Aorta (tissue), 5 donors: ENCODE results near the gene HNF1B. TPM values are rescaled to one million over a fixed set of nuclear protein-coding genes. Genes with fewer than 3 reads are reported as not detected.

Experiments
- ATAC-seq: fragments of 200-7000 bp; cut with Tn5 transposase; one replicate; pipeline ENCODE4 v1.9.1; 2022; ENCODE audit warnings: moderate library complexity; ENCODE audit not compliant: low FRiP score
- DNase-seq, 2 donors: peaks; one replicate each; pipeline ENCODE4 v3.0.0-alpha.2; 2020
- H3K27ac ChIP-seq, 2 donors: one replicate each; pipeline ENCODE4 v1.5.1; 2013; ENCODE audit warnings: low read length in 2 of 2, mild to moderate bottlenecking in 2 of 2, moderate library complexity in 2 of 2, control low read depth in 1 of 2, inconsistent platforms in 1 of 2, low read depth in 1 of 2
- H3K27me3 ChIP-seq, 2 donors: one replicate each; pipeline ENCODE4 v1.6.1; 2013; ENCODE audit warnings: control low read depth in 1 of 2, low read length in 1 of 2, mild to moderate bottlenecking in 1 of 2, moderate library complexity in 1 of 2; ENCODE audit not compliant: insufficient read depth in 2 of 2, control insufficient read depth in 1 of 2
- H3K36me3 ChIP-seq, 2 donors: one replicate each; pipeline ENCODE4 v1.6.1; 2013; ENCODE audit warnings: control low read depth in 1 of 2, low read length in 1 of 2, mild to moderate bottlenecking in 1 of 2; ENCODE audit not compliant: insufficient read depth in 2 of 2, control insufficient read depth in 1 of 2
- H3K4me1 ChIP-seq, 2 donors: one replicate each; pipeline ENCODE4 v1.6.1; 2013; ENCODE audit warnings: low read length in 2 of 2, control low read depth in 1 of 2, mild to moderate bottlenecking in 1 of 2, moderate library complexity in 1 of 2; ENCODE audit not compliant: insufficient read depth in 2 of 2, control insufficient read depth in 1 of 2
- H3K4me3 ChIP-seq, 2 donors: one replicate each; pipeline ENCODE4 v1.5.1; 2013; ENCODE audit warnings: low read length in 2 of 2, control low read depth in 1 of 2, mild to moderate bottlenecking in 1 of 2
- H3K9me3 ChIP-seq: one replicate; pipeline ENCODE4 v1.6.1; 2013; ENCODE audit warnings: mild to moderate bottlenecking, low read length; ENCODE audit not compliant: control insufficient read depth
- whole genome bisulfite sequencing, 2 donors: extraction: QIAGEN DNeasy Blood & Tissue Kit; methylation state at CpG; one replicate each; pipeline ENCODE4 v1.1.7; 2013; 5-methylcytosine and 5-hydroxymethylcytosine counted together
- intact Hi-C, 2 donors: fragments of 100-400 bp; cut with DNase I; formaldehyde crosslinking; loops; one replicate each; pipeline versions ENCODE4 v1.14.2 to v1.15.0; 2022
- polyA plus RNA-seq, 2 donors: library from polyadenylated mRNA; stranded (reverse); fragments of 200-250 nt; gene quantifications; one replicate each; pipeline ENCODE4 v1.2.3, GENCODE V29; 2013
- total RNA-seq, 2 donors: library from RNA; stranded (reverse); fragmentation: NEBNext Ultra II Directional; extraction: Animal tissue kit (Norgen Biotek cat#: 25700); gene quantifications; one replicate each; pipeline ENCODE4 v1.2.1, GENCODE V29; 2021
- donor health status: healthy with polysubstance abuse.
- donor health status: Bipolar disorder and iron deficiency.
- donor health status: DM: no; HTN: no; CAD: no.
- donor health status: DM: no; HTN: no; CAD: no.
- donor health status: DM: yes; HTN: yes; CAD: no.

HNF1B gene
- total and polyA plus RNA-seq, 4 donors = 0.88 TPM; not detected in 3

DNA sequence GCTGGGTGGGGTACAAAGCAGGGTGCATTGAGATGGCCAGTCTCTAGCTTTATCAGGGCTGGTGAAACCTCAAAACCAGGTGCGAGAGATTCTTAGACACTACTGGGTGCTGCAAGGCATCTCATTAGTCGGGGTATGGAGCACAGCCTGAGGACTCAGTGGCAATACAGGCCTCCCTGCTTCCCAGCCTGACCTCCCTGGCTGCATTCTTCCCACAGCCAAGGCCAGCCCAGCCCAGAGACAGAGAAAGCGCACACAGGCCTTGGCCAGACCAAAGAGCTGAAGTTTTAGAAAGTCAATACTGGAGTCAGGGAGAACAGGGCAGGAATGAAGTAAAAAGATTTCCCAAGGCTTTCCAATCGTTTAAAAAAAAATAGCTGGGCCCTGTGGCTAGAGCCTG lies 12.5 kb downstream of the HNF1B start:
- Histone ChIP-seq H3K27ac (no peak overlapping the region), H3K9me3 (no peaks in the 10 kb centered on the region), H3K27me3 (no peaks in the 10 kb centered on the region), H3K4me1 (no peaks in the 10 kb centered on the region), H3K36me3 (no peaks in the 10 kb centered on the region), H3K4me3 (no peak overlapping the region)
- ATAC-seq = no peak
- 84 to 88% methylated on average over 4 of the region's 4 CpGs for WGBS, 2 donors
- DNase-seq = no peak
- intact Hi-C loops = no loop called here

DNA sequence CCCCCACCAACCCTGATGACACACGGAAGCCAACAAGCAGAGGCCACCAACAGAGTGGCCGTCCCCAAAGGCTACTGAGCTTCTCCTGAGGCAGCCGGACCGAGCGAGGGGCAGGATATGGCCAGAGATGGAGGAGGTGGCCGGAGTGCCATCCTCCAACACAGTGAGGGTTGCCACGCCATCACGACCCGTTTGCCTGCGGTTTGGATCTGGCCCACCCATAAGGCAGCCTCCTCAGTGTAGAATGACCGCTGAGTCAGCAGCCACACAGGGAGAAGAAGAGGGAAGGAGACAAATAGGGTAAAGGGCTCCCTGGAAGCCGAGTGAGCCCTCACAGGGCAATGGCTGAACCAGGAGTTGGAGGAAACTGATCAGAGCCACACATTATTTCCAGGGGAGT lies 13.8 kb downstream of the HNF1B start:
- intact Hi-C loops = no loop called here
- 87 to 92% methylated on average over 12 of the region's 12 CpGs for WGBS, 2 donors
- no peaks in the 10 kb centered on the region for H3K27me3 ChIP-seq
- no peak for DNase-seq
- no peak overlapping the region for H3K27ac ChIP-seq
- H3K4me3 ChIP-seq = no peak overlapping the region
- no peak for ATAC-seq
- no peaks in the 10 kb centered on the region for H3K4me1 ChIP-seq
- no peaks in the 10 kb centered on the region for H3K36me3 ChIP-seq
- H3K9me3 ChIP-seq = no peaks in the 10 kb centered on the region

DNA sequence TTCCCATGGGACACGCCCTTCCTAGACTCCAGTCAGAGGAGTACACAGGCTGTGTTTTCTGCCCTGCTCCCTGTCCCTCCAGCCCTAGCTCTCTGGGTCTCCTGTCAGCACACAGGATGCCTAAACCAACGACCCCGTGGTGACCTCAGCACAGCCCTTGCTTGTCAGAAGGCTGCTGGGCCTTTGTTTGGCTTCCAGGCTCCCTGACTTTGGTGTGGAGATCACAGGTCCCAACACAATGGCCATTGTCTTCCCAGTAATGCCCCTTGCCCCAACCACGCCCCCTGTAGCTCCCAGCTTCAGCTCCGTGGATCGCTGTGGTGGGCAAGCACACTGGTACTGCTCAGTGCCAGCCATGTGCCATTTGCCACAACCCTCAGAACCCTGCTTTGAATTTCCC lies 15.0 kb downstream of the HNF1B start:
- Histone ChIP-seq H3K9me3 (no peaks in the 10 kb centered on the region), H3K4me1 (no peaks in the 10 kb centered on the region), H3K27me3 (no peaks in the 10 kb centered on the region), H3K4me3 (no peak overlapping the region), H3K36me3 (no peaks in the 10 kb centered on the region), H3K27ac (no peak overlapping the region)
- ATAC-seq (no peak), DNase-seq (no peak)
- WGBS, 2 donors = 60% methylated on average over 6 of the region's 6 CpGs
- intact Hi-C loops = no loop called here

DNA sequence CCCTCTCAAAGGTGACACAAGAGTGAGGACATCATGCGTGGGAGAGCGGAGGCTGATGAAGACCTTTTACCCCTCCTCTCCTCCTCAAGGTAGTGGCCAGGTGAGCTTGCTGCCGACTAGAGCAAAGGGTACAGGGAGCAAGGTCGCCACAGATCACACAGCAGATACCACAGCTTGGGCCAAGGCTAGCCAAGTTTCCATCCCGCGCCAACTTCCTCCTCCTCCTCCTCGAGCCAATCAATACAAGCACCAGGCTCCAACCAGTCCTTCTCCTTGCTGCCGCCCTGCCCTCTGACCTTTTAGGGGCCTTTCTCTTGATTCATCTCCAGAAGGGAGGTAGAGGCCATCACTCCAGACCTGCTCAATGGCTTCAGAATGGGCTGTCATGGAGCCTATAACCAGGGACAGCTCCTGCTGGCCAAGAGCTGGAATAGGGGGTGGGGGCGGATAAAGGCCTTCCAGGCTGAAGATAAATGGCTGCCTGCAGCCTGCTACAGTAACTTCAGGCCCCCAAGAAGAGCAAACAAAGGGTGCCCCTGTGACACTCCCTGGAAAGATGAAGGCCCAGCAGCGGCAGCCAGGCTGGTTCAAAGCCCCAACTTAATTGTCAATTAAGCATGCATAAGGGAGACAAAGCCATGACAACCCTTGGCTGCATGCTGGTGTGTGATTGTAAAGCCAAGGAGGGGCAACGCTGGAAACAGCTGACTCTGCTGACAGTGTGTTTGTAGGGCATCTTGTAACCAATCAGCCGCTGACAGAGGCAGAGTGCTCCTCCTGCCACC lies 17.8 kb downstream of the HNF1B start:
- intact Hi-C loops = no loop called here
- WGBS, 2 donors = 74 to 80% methylated on average over 12 of the region's 12 CpGs
- DNase-seq = no peak
- ATAC-seq = no peak
- H3K36me3 ChIP-seq = no peaks in the 10 kb centered on the region
- H3K27ac ChIP-seq = no peak overlapping the region
- peaks cover 1% of the 10 kb centered on the region for H3K9me3 ChIP-seq
- H3K4me1 ChIP-seq = no peaks in the 10 kb centered on the region
- H3K27me3 ChIP-seq = no peaks in the 10 kb centered on the region
- no peak overlapping the region for H3K4me3 ChIP-seq

DNA sequence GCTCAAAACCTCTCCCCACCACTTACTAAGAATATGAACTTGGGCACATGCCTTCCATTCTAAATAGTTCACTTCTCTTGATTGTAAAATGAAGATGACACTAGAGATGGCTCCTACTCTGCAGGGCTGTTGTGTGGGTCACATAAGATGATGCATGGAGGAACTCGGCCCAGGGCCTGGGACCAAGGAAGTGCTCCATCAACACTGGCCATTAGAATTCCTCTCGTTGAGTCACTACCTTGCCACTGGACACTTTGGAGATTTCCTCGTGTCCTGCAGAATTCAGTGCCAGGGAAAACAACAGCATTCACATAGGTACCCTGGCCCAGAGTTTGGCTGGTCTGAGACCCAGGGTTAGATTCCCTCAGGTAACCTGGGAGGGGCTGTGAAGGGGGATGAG lies 18.6 kb downstream of the HNF1B start:
- intact Hi-C loops = no loop called here
- 66 to 69% methylated on average over 3 of the region's 3 CpGs for WGBS, 2 donors

DNA sequence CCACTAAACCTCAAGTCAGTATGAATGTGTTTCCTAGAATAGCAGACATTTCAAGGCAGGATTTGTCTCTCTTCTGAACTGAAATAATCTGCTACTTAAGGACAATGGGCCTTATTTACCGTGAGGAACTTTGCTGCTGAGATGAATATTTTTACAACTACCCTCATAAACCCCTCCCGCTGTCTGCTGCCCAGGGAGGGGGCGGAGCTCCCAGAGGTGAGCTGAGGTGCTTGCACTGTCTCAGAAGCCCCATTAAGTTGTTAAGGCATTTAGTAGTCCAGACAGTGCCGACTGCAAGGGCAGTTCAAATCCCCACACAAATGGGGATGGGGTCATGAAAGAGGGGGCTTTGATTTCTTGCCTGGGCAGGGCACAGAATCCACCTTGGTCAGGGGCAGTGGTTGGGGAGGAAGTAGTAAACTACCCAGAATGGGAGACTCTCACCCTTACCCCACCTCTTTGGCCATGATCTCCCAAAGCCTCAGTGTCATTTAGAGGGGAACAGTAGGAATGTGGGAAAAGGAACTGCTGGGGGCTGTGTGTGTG lies 19.2 kb downstream of the HNF1B start:
- intact Hi-C loops = no loop called here
- H3K27ac ChIP-seq = no peak overlapping the region
- no peak for ATAC-seq

More for the DNA sequence above, 18.6 kb downstream of the HNF1B start:
- no peaks in the 10 kb centered on the region for H3K36me3 ChIP-seq
- no peak overlapping the region for H3K27ac ChIP-seq
- no peaks in the 10 kb centered on the region for H3K27me3 ChIP-seq
- no peak for ATAC-seq
- no peak overlapping the region for H3K4me3 ChIP-seq
- no peak for DNase-seq
- peaks cover 1% of the 10 kb centered on the region for H3K9me3 ChIP-seq
- no peaks in the 10 kb centered on the region for H3K4me1 ChIP-seq

DNA sequence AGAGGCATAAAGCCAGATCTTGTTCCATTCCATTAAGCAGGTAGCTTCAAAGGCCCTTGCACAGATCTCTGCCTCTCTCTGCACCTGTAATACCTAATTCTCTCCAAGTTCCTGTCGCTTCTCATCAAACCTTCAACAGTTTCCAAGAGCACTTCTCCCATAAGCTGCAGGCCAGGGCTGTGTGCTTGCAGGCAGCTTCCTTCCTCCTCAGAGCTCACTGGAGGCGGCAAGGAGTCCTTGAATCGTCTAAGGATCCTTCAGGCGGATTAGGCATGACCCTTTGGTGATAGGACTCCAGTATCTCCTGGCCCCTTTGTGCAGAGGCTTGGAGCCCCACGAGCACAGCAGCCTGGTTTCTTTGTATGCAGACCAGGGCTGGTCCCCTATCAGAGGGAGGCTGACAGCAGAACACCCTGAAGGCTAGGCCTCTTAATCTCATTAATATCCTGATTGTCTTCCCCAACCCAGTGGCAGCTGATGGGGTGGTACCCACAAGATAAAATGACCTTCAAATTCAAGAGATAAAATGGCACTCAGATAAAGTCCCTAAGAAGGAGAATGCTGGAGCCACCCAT lies 19.8 kb downstream of the HNF1B start:
- Histone ChIP-seq H3K27ac (no peak overlapping the region), H3K4me1 (no peaks in the 10 kb centered on the region), H3K9me3 (peaks cover 1% of the 10 kb centered on the region), H3K4me3 (no peak overlapping the region), H3K27me3 (no peaks in the 10 kb centered on the region), H3K36me3 (no peaks in the 10 kb centered on the region)
- 85% methylated on average over 5 of the region's 5 CpGs for WGBS, 2 donors
- no peak for ATAC-seq
- intact Hi-C loops = no loop called here
- DNase-seq = no peak

More for the DNA sequence above, 19.2 kb downstream of the HNF1B start:
- Histone ChIP-seq H3K9me3 (peaks cover 1% of the 10 kb centered on the region), H3K4me1 (no peaks in the 10 kb centered on the region), H3K36me3 (no peaks in the 10 kb centered on the region), H3K27me3 (no peaks in the 10 kb centered on the region), H3K4me3 (no peak overlapping the region)
- no peak for DNase-seq
- 56 to 60% methylated on average over 4 of the region's 4 CpGs for WGBS, 2 donors

DNA sequence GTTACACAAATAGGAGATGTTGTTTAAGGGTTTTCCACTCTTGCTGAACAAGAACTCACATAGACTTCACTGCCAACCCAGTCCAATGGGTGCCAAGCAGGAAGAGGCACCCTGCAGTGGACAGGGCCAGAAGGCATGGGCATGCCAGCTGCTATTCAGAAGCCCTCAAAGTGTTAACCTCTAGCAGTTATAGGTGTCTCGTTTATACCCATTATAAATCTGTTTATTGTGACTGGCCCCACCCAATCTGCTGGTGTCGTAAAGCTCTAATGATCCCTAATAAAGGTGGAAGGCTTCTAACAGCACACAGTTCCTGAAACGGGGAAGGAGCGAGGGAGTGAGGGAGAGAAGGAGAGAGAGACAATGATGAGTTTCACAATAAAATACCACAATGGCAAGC lies 23.9 kb downstream of the HNF1B start:
- Histone ChIP-seq H3K4me3 (no peak overlapping the region), H3K27ac (no peak overlapping the region), H3K36me3 (no peaks in the 10 kb centered on the region), H3K27me3 (no peaks in the 10 kb centered on the region), H3K4me1 (no peaks in the 10 kb centered on the region), H3K9me3 (peaks cover 1% of the 10 kb centered on the region)
- no peak for ATAC-seq
- DNase-seq = no peak
- intact Hi-C loops = no loop called here
- 54 to 69% methylated on average over 4 of the region's 4 CpGs for WGBS, 2 donors

DNA sequence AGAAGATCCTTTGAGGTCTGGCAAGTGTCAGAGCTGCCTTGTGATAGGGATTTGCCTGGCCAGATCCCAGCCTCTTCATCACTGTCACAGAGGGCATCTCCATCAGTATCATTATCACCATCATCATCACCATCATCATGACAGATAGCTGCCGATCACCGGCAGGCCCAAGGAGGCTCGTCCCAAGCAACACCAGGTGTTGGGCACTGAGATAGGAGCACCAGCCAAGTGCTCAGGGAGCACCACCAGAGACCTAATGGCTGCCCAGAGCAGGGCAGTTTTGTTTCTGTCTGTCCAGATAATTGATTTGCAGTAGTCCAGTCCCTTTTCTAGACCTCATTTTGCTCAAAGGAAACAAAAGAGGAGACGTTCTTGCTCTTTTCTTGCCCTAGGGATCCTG lies 25.0 kb downstream of the HNF1B start:
- intact Hi-C loops = no loop called here
- DNase-seq (no peak), ATAC-seq (no peak)
- no peak overlapping the region for H3K4me3 ChIP-seq
- H3K36me3 ChIP-seq = no peaks in the 10 kb centered on the region
- no peaks in the 10 kb centered on the region for H3K4me1 ChIP-seq
- WGBS, 2 donors = 82 to 89% methylated on average over 4 of the region's 4 CpGs
- H3K27ac ChIP-seq = no peak overlapping the region
- peaks cover 1% of the 10 kb centered on the region for H3K9me3 ChIP-seq
- no peaks in the 10 kb centered on the region for H3K27me3 ChIP-seq
